ENCODE data around the gene CCDC78.

DNA sequence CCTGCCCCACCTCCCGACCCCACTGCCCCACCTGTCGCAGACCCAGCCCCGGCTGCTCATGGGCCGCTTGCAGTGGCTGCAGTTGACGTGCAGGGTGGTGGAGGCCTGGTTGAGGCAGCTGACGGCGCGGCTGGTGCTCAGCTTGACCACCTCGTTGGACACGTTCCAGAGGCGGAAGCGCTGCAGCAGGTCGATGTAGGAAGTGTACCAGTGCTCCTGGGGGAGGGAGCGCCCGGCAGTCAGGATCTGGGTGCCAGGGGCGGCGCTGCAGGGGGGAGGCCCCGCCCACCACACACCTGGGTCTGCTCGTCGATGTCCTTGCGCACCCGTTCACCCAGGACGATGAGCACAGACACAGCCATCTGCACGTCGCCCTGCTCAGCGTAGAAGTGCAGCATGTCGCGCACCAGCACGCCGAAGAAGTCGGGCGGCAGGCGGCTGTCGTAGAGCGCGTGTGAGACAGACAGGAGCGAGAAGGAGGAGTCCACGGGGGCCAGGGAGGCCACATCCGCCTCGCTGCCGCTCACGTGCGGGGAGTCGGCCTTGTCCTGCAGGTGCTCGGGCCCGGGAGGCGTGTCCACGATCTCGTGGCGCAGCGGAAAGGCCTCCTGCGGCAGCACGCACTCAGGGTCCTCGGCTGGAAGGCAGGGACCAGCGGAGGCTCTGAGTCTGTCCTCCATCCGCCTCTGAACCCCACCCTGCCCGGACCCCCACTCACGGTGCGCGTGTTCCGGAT lies 41.1 kb downstream of the CCDC78 start:
- TF ChIP-seq, protein P1, sequence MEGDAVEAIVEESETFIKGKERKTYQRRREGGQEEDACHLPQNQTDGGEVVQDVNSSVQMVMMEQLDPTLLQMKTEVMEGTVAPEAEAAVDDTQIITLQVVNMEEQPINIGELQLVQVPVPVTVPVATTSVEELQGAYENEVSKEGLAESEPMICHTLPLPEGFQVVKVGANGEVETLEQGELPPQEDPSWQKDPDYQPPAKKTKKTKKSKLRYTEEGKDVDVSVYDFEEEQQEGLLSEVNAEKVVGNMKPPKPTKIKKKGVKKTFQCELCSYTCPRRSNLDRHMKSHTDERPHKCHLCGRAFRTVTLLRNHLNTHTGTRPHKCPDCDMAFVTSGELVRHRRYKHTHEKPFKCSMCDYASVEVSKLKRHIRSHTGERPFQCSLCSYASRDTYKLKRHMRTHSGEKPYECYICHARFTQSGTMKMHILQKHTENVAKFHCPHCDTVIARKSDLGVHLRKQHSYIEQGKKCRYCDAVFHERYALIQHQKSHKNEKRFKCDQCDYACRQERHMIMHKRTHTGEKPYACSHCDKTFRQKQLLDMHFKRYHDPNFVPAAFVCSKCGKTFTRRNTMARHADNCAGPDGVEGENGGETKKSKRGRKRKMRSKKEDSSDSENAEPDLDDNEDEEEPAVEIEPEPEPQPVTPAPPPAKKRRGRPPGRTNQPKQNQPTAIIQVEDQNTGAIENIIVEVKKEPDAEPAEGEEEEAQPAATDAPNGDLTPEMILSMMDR (IDR thresholded peaks at IDR 0.05): no peak
- no peak for TF ChIP-seq POLR2A (IDR thresholded peaks at IDR 0.05)
